ENCODE data around the gene TMEM258. TPM values are rescaled to one million over a fixed set of nuclear protein-coding genes. Genes with fewer than 3 reads are reported as not detected.

Gene TMEM258
- total and polyA plus RNA-seq, 9 of the 15 experiments (the other 6 are each of a cell fraction or from before 2014, with no cell fraction given) = 97.2 to 856 (median 231) TPM

DNA sequence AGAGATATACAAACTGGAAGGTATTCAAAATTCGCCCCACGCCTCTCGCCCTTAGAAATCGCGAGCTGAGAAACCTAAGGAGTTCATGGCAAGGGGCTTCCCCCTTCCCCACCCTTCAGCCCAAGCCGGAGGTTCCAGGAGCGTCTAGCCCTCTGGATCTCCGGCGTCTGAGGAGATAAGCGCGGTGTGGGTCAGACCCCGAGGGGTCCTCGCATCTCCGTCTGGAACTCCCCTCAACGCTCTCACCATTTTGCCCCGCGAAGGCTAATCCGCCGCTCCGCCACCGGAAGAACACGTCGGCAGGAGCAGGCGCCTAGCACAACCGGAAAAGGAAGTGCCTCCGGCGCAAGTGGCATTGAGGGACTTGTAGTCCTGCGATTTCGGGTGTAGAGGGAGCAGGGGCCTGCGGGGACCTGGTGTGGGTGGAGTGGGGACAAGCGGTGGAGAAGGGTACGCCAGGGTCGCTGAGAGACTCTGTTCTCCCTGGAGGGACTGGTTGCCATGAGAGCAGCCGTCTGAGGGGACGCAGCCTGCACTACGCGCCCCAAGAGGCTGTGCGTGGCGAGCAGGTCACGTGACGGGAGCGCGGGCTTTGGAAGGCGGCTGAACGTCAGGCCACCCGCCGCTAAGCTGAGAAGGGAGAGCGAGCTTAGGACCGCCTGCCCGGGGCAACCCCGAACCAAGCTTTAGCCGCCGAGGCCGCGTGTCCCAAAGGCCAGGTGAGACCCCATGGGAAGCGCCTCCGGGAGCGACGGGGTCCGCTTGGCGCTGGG, at the start of gene TMEM258, which contains the start of gene FEN1 (continued):
- TF ChIP-seq SMARCB1 (IDR thresholded peaks at IDR 0.05; ENCODE audit: insufficient read length, low read depth) (no peak), EGR1 (conservative IDR thresholded peaks at IDR 0.05) (0 out of 2 replicates have a peak, but pooled peaks have one; percentile 55), ZNF707 (CRISPR knock-in tag; conservative IDR thresholded peaks at IDR 0.05) (no peak), PHF8 (IDR thresholded peaks at IDR 0.05; ENCODE audit: borderline replicate concordance, low read length) (peak; percentile 97), NCOA1 (IDR thresholded peaks at IDR 0.05; ENCODE audit: low read depth) (peak; percentile 77; the same call in 1 of the 2 replicates), PTBP1 (IDR thresholded peaks at IDR 0.05; ENCODE audit: low read depth, low read length) (no peak), FOXM1 (IDR thresholded peaks at IDR 0.05; ENCODE audit: low read depth) (no peak), FOXM1 (CRISPR knock-in tag; IDR thresholded peaks at IDR 0.05; ENCODE audit: low read depth) (peak; percentile 6; the same call in 1 of the 2 replicates), PTTG1 (tag; IDR thresholded peaks at IDR 0.05; ENCODE audit: low read depth) (no peak), TSC22D4 (tag; IDR thresholded peaks at IDR 0.05) (no peak), ZNF551 (CRISPR knock-in tag; IDR thresholded peaks at IDR 0.05) (no peak), HMG20B (CRISPR knock-in tag; IDR thresholded peaks at IDR 0.05) (no peak), TOE1 (IDR thresholded peaks at IDR 0.05; ENCODE audit: borderline replicate concordance) (peak; percentile 100), TOE1 (CRISPR knock-in tag; IDR thresholded peaks at IDR 0.05; ENCODE audit: borderline replicate concordance, low read depth) (no peak), SP2 (IDR thresholded peaks at IDR 0.05; ENCODE audit: extremely low read depth, low read depth, low read length, poor library complexity, severe bottlenecking) (no peak), L3MBTL2 (IDR thresholded peaks at IDR 0.05) (peak; percentile 85), ZBTB7A (IDR thresholded peaks at IDR 0.05; ENCODE audit: borderline replicate concordance, control insufficient read depth, low read depth, low read length) (peak; percentile 52; the same call in 1 of the 2 replicates), WHSC1 (IDR thresholded peaks at IDR 0.05; ENCODE audit: low read length) (no peak), BRD4 (IDR thresholded peaks at IDR 0.05) (peak; percentile 98; the same call in 1 of the 2 replicates), GATAD2B (IDR thresholded peaks at IDR 0.05; ENCODE audit: borderline replicate concordance) (no peak), NR4A1 (CRISPR knock-in tag; IDR thresholded peaks at IDR 0.05) (peak; percentile 51), NR4A1 (tag; IDR thresholded peaks at IDR 0.05) (no peak), RBM22 (IDR thresholded peaks at IDR 0.05; ENCODE audit: low read depth, low read length, poor library complexity, severe bottlenecking) (peak; percentile 42), HMGN3 (IDR thresholded peaks at IDR 0.05; ENCODE audit: borderline replicate concordance, extremely low read depth, insufficient read length, low read depth, low read length) (peak; percentile 48), RBM25 (IDR thresholded peaks at IDR 0.05; ENCODE audit: low read depth, low read length, severe bottlenecking) (no peak), PYGO2 (tag; IDR thresholded peaks at IDR 0.05) (no peak)
- TF ChIP-seq, protein P1, sequence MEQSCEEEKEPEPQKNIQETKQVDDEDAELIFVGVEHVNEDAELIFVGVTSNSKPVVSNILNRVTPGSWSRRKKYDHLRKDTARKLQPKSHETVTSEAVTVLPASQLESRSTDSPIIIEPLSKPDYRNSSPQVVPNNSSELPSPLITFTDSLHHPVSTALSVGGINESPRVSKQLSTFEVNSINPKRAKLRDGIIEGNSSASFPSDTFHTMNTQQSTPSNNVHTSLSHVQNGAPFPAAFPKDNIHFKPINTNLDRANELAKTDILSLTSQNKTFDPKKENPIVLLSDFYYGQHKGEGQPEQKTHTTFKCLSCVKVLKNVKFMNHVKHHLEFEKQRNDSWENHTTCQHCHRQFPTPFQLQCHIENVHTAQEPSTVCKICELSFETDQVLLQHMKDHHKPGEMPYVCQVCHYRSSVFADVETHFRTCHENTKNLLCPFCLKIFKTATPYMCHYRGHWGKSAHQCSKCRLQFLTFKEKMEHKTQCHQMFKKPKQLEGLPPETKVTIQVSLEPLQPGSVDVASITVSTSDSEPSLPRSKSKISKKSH (CRISPR knock-in tag; IDR thresholded peaks at IDR 0.05) = no peak
- TF ChIP-seq, protein P2, sequence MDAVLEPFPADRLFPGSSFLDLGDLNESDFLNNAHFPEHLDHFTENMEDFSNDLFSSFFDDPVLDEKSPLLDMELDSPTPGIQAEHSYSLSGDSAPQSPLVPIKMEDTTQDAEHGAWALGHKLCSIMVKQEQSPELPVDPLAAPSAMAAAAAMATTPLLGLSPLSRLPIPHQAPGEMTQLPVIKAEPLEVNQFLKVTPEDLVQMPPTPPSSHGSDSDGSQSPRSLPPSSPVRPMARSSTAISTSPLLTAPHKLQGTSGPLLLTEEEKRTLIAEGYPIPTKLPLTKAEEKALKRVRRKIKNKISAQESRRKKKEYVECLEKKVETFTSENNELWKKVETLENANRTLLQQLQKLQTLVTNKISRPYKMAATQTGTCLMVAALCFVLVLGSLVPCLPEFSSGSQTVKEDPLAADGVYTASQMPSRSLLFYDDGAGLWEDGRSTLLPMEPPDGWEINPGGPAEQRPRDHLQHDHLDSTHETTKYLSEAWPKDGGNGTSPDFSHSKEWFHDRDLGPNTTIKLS (IDR thresholded peaks at IDR 0.05; ENCODE audit: borderline replicate concordance, low read depth) = peak; percentile 96

All from K562 (cell line).